ENCODE data around the gene ADAM19. TPM values are rescaled to one million over a fixed set of nuclear protein-coding genes. Genes with fewer than 3 reads are reported as not detected.

The ADAM19 gene
- total RNA-seq, 2 donors from 2014 or later: 9.9 to 46.1 TPM

- no peak overlapping the region for H3K27ac ChIP-seq
- H3K9me3 ChIP-seq: no peaks in the 10 kb centered on the region
- H3K36me3 ChIP-seq: no peaks in the 10 kb centered on the region
- ATAC-seq (ENCODE audit: insufficient number of reproducible peaks, low FRiP score, low read depth) (no peak), DNase-seq (ENCODE audit: low spot score) (no peak)
- H3K4me1 ChIP-seq (ENCODE audit: control insufficient read depth in 1 of 2, low read depth in 2 of 2): peaks cover 0 to 18% of the 10 kb centered on the region in 2 donors
- H3K4me3 ChIP-seq: no peak overlapping the region
- TF ChIP-seq CTCF (IDR thresholded peaks at IDR 0.05): no peak
- H3K27me3 ChIP-seq (replicated peaks; ENCODE audit: insufficient read depth): no peaks in the 10 kb centered on the region
Observed at GRCh38 chr5:157613385-157614245, 38.0 kb upstream of the ADAM19 start.

- H3K27ac ChIP-seq: no peak overlapping the region
- no peak for TF ChIP-seq CTCF (IDR thresholded peaks at IDR 0.05)
- H3K4me1 ChIP-seq (ENCODE audit: control insufficient read depth in 1 of 2, low read depth in 2 of 2): peaks cover 0 to 21% of the 10 kb centered on the region in 2 donors
- H3K4me3 ChIP-seq: no peak overlapping the region
- ATAC-seq (ENCODE audit: insufficient number of reproducible peaks, low FRiP score, low read depth) (no peak), DNase-seq (ENCODE audit: low spot score) (no peak)
- no peaks in the 10 kb centered on the region for H3K36me3 ChIP-seq
- no peaks in the 10 kb centered on the region for H3K9me3 ChIP-seq
- H3K27me3 ChIP-seq (replicated peaks; ENCODE audit: insufficient read depth): no peaks in the 10 kb centered on the region
Observed at GRCh38 chr5:157612581-157612980, 37.0 kb upstream of the ADAM19 start.

- ATAC-seq (ENCODE audit: insufficient number of reproducible peaks, low FRiP score, low read depth): no peak
- no peaks in the 10 kb centered on the region for H3K36me3 ChIP-seq
- no peak overlapping the region for H3K27ac ChIP-seq
- no peak overlapping the region for H3K4me3 ChIP-seq
- H3K27me3 ChIP-seq (replicated peaks; ENCODE audit: insufficient read depth): no peaks in the 10 kb centered on the region
- H3K4me1 ChIP-seq (ENCODE audit: control insufficient read depth in 1 of 2, low read depth in 2 of 2): peaks cover 0 to 18% of the 10 kb centered on the region in 2 donors
- TF ChIP-seq CTCF (IDR thresholded peaks at IDR 0.05): no peak
- no peak for DNase-seq (ENCODE audit: low spot score)
- no peaks in the 10 kb centered on the region for H3K9me3 ChIP-seq
Observed at GRCh38 chr5:157611571-157612476, 36.2 kb upstream of the ADAM19 start.

GRCh38 chr5:157610990-157611389 lies 35.4 kb upstream of the ADAM19 start:
- no peak for DNase-seq (ENCODE audit: low spot score)
- H3K4me1 ChIP-seq (ENCODE audit: control insufficient read depth in 1 of 2, low read depth in 2 of 2): peaks cover 0 to 18% of the 10 kb centered on the region in 2 donors
- no peak for ATAC-seq (ENCODE audit: insufficient number of reproducible peaks, low FRiP score, low read depth)

More at GRCh38 chr5:157610990-157611389, 35.4 kb upstream of the ADAM19 start:
- H3K4me3 ChIP-seq: no peak overlapping the region
- H3K9me3 ChIP-seq: no peaks in the 10 kb centered on the region
- no peak for TF ChIP-seq CTCF (IDR thresholded peaks at IDR 0.05)
- H3K27me3 ChIP-seq (replicated peaks; ENCODE audit: insufficient read depth): no peaks in the 10 kb centered on the region
- no peak overlapping the region for H3K27ac ChIP-seq
- H3K36me3 ChIP-seq: no peaks in the 10 kb centered on the region

Measured in thoracic aorta (tissue), 2 donors.